ENCODE measurements around the gene DUSP21.

DNA sequence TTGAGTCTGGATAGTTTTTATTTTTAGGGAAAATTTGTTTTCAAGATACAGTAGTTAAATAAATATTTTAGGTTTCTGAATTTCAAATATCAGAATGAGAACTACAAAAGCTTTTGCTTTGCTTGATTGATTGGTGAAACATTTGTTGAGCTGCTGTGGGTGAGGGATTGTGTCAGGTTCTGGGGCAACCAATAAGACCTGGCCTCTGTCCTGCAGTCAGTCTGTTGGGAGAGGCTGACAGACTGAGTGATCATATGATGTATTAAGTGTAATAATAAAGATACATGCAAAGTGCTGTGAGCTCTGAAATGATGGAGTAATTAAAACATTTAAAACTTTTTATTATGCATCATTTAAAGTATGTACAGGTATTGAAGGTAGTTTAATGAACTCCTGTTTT, 38.8 kb downstream of the DUSP21 start:
- TF ChIP-seq, protein P1, sequence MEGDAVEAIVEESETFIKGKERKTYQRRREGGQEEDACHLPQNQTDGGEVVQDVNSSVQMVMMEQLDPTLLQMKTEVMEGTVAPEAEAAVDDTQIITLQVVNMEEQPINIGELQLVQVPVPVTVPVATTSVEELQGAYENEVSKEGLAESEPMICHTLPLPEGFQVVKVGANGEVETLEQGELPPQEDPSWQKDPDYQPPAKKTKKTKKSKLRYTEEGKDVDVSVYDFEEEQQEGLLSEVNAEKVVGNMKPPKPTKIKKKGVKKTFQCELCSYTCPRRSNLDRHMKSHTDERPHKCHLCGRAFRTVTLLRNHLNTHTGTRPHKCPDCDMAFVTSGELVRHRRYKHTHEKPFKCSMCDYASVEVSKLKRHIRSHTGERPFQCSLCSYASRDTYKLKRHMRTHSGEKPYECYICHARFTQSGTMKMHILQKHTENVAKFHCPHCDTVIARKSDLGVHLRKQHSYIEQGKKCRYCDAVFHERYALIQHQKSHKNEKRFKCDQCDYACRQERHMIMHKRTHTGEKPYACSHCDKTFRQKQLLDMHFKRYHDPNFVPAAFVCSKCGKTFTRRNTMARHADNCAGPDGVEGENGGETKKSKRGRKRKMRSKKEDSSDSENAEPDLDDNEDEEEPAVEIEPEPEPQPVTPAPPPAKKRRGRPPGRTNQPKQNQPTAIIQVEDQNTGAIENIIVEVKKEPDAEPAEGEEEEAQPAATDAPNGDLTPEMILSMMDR (IDR thresholded peaks at IDR 0.05; ENCODE audit: borderline replicate concordance, extremely low read depth, low read length, poor library complexity, severe bottlenecking): no peak
- TF ChIP-seq EZH2 (IDR thresholded peaks at IDR 0.05; ENCODE audit: borderline replicate concordance, low read depth, low read length, severe bottlenecking): no peak

All from DND-41 (cell line).